ENCODE measurements around the gene ATRNL1.

- no peak for TF ChIP-seq POLR2A (IDR thresholded peaks at IDR 0.05)
- no peak for TF ChIP-seq CTCF (IDR thresholded peaks at IDR 0.05)
- TF ChIP-seq POLR2AphosphoS5 (IDR thresholded peaks at IDR 0.05), result no peak
- no peak for TF ChIP-seq EP300 (IDR thresholded peaks at IDR 0.05)
Observed at GRCh38 chr10:115711306-115711705, 618.1 kb downstream of the ATRNL1 start.

All from suprapubic skin (tissue), 4 donors.